DMS153 treated with DMSO at 0.1 percent for 48 hours (cell line): ENCODE results near the gene CERS2.

ENCODE experiments used
- DNase-seq: peaks from one replicate; lab custom pipeline; 2025; ENCODE audit not compliant: unreplicated experiment; lab: John Stamatoyannopoulos, UW

The CERS2 gene

GRCh38 chr1:150997949-150998348 is 23.3 kb upstream of the CERS2 start:
- no peak for DNase-seq

GRCh38 chr1:150997126-150997872 is 22.7 kb upstream of the CERS2 start:
- no peak for DNase-seq

- no peak for DNase-seq
Observed at GRCh38 chr1:150995896-150996295, 21.3 kb upstream of the CERS2 start.

- DNase-seq = no peak
Observed at GRCh38 chr1:150995460-150995859, 20.8 kb upstream of the CERS2 start.

- DNase-seq = no peak
Observed at GRCh38 chr1:150994248-150994647, 19.6 kb upstream of the CERS2 start.

- no peak for DNase-seq
Observed at GRCh38 chr1:150992626-150993025, 18.0 kb upstream of the CERS2 start.

- no peak for DNase-seq
Observed at GRCh38 chr1:150987924-150988323, 13.3 kb upstream of the CERS2 start.

- DNase-seq = no peak
Observed at GRCh38 chr1:150985179-150985825, 10.7 kb upstream of the CERS2 start.

GRCh38 chr1:150981805-150982712 is 7.4 kb upstream of the CERS2 start, which contains the start of gene ANXA9:
ANXA9 (plus strand) TSS chr1:150982292; CDS start chr1:150983106, 814 bp downstream.
- DNase-seq = no peak

- DNase-seq = peak; percentile 81
Observed at GRCh38 chr1:150981177-150981804, 6.7 kb upstream of the CERS2 start.

GRCh38 chr1:150979092-150980056 is 4.7 kb upstream of the CERS2 start:
- DNase-seq = peak; percentile 75

- DNase-seq = peak; percentile 44
Observed at GRCh38 chr1:150976879-150977694, 2.5 kb upstream of the CERS2 start.

- DNase-seq = no peak
Observed at GRCh38 chr1:150976401-150976821, 1.8 kb upstream of the CERS2 start.

GRCh38 chr1:150973836-150974579 is 627 bp downstream of the CERS2 start:
- peak; percentile 33 for DNase-seq

- no peak for DNase-seq
Observed at GRCh38 chr1:150973258-150973835, 1.3 kb downstream of the CERS2 start.

GRCh38 chr1:150972417-150972940 is 2.2 kb downstream of the CERS2 start:
- no peak for DNase-seq

GRCh38 chr1:150971583-150972416 is 2.8 kb downstream of the CERS2 start:
- DNase-seq = no peak
